NT2/D1 (cell line): Measurements from ENCODE around the gene SND1.

Source experiments
- YY1 ChIP-seq: IDR thresholded peaks from 2 replicates; pipeline ENCODE4 v1.6.1; 2011; ENCODE audit not compliant: insufficient read length, insufficient read depth
- ZNF274 ChIP-seq: IDR thresholded peaks from 2 replicates; pipeline ENCODE4 v1.6.1; 2011; ENCODE audit warnings: mild to moderate bottlenecking, low read depth, low read length

- TF ChIP-seq YY1 (no peak), ZNF274 (no peak)
These were observed 389.2 kb downstream of the SND1 start for GRCh38 chr7:128041203-128041602.
